Vagina (tissue), 2 donors: ENCODE measurements around the gene ZNF407.

Experiments used
- POLR2A ChIP-seq, 2 donors: fragments of 450-650 bp; IDR thresholded peaks; one replicate each; pipeline ENCODE4 v1.6.1; 2017; ENCODE audit warnings: antibody characterized with exemption in 2 of 2, mild to moderate bottlenecking in 2 of 2, moderate library complexity in 2 of 2
- TF ChIP-seq, protein P1 (sequence below), 3 experiments: fragments of 450-650 bp in 2 of 3; fragments of 200-600 bp in 1 of 3; sonication (generic) in 1 of 3; IDR thresholded peaks; one replicate each; pipeline ENCODE4 v1.5.1; 2017 to 2019; ENCODE audit warnings: antibody characterized with exemption in 3 of 3, mild to moderate bottlenecking in 2 of 3, moderate library complexity in 2 of 3

DNA sequence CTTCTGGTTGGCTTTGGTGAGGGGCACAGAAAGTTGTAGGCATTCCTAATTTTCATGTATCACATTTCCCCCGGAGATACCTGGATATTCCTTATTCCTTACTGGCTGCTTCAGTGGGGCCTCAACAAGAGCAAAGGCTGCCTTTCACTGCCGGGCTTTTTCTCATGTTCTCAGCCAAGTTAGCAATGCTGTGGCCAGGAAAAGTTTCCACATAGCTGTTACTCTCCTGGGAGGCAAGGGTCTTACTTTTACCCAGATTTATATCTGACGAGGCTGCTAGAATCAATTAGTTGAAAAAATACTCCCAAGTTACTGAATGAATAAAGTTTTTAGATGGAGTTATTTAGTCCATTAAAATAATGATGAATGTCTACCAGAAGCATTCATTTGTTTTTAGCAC, 230.5 kb downstream of the ZNF407 start:
- TF ChIP-seq, protein P1, sequence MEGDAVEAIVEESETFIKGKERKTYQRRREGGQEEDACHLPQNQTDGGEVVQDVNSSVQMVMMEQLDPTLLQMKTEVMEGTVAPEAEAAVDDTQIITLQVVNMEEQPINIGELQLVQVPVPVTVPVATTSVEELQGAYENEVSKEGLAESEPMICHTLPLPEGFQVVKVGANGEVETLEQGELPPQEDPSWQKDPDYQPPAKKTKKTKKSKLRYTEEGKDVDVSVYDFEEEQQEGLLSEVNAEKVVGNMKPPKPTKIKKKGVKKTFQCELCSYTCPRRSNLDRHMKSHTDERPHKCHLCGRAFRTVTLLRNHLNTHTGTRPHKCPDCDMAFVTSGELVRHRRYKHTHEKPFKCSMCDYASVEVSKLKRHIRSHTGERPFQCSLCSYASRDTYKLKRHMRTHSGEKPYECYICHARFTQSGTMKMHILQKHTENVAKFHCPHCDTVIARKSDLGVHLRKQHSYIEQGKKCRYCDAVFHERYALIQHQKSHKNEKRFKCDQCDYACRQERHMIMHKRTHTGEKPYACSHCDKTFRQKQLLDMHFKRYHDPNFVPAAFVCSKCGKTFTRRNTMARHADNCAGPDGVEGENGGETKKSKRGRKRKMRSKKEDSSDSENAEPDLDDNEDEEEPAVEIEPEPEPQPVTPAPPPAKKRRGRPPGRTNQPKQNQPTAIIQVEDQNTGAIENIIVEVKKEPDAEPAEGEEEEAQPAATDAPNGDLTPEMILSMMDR (IDR thresholded peaks at IDR 0.05), result no peak
- no peak for TF ChIP-seq POLR2A (IDR thresholded peaks at IDR 0.05)
